Breast epithelium (tissue), 3 donors: ENCODE data around the gene HSFX3.
"Not testable (repeated sequence)": the region's sequence is repeated elsewhere in the genome, so short reads cannot be mapped to it uniquely, and the experiment has no call there.

Experiments
- POLR2A ChIP-seq: fragments of 450-650 bp; IDR thresholded peaks from one replicate; pipeline ENCODE4 v1.6.1; 2016; ENCODE audit warnings: antibody characterized with exemption, mild to moderate bottlenecking, moderate library complexity
- TF ChIP-seq, protein P1 (sequence below), 3 donors: fragments of 450-650 bp; IDR thresholded peaks; one replicate each; pipeline ENCODE4 v1.5.1; 2016 to 2017; ENCODE audit warnings: antibody characterized with exemption in 3 of 3, mild to moderate bottlenecking in 3 of 3, moderate library complexity in 3 of 3

DNA sequence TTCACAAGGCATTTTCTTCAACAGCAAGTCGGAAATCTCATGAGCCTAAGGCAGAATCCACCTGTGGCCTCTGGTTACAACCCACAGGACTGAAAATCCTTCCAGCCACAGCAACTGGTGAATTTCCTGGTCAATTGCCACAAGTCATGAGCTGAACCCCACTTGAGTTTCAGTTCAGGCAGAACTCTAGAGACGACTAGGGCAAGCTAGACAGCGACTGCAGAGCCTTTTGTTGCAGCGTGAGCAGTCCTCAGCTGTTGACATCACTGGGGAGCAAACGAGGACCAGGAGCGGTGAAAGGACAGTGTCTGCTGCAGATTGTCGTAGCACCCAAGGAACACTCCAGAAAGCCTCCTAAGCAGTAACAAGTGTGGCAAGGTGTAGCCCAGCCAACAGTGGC, 46.2 kb upstream of the HSFX3 start:
- TF ChIP-seq, protein P1, sequence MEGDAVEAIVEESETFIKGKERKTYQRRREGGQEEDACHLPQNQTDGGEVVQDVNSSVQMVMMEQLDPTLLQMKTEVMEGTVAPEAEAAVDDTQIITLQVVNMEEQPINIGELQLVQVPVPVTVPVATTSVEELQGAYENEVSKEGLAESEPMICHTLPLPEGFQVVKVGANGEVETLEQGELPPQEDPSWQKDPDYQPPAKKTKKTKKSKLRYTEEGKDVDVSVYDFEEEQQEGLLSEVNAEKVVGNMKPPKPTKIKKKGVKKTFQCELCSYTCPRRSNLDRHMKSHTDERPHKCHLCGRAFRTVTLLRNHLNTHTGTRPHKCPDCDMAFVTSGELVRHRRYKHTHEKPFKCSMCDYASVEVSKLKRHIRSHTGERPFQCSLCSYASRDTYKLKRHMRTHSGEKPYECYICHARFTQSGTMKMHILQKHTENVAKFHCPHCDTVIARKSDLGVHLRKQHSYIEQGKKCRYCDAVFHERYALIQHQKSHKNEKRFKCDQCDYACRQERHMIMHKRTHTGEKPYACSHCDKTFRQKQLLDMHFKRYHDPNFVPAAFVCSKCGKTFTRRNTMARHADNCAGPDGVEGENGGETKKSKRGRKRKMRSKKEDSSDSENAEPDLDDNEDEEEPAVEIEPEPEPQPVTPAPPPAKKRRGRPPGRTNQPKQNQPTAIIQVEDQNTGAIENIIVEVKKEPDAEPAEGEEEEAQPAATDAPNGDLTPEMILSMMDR (IDR thresholded peaks at IDR 0.05), result not testable (repeated sequence)
- not testable (repeated sequence) for TF ChIP-seq POLR2A
